Measurements from ENCODE around the gene ELK3. TPM values are rescaled to one million over a fixed set of nuclear protein-coding genes. Genes with fewer than 3 reads are reported as not detected.

The ELK3 gene
- polyA plus RNA-seq, 1 of the 3 experiments (the other 2 are of a cell fraction): 33.8 TPM

GRCh38 chr12:96213869-96214268 is 19.7 kb downstream of the ELK3 start (continued):
- TF ChIP-seq IRF3 (IDR thresholded peaks at IDR 0.05; ENCODE audit: low read depth, low read length): no peak

- H4K20me1 ChIP-seq (ENCODE audit: insufficient read depth): peaks cover 12% of the 10 kb centered on the region; the same call in 1 of the 2 replicates
- H3K79me2 ChIP-seq (ENCODE audit: insufficient read depth): peaks cover 89% of the 10 kb centered on the region
- TF ChIP-seq RAD21 (IDR thresholded peaks at IDR 0.05; ENCODE audit: low read length) (no peak), CTCF (IDR thresholded peaks at IDR 0.05) (no peak), RCOR1 (IDR thresholded peaks at IDR 0.05; ENCODE audit: low read length) (no peak), SMC3 (IDR thresholded peaks at IDR 0.05; ENCODE audit: low read depth, low read length) (no peak), YY1 (IDR thresholded peaks at IDR 0.05; ENCODE audit: low read depth) (no peak), MEF2A (IDR thresholded peaks at IDR 0.05; ENCODE audit: borderline replicate concordance, low read depth) (no peak), MXI1 (IDR thresholded peaks at IDR 0.05; ENCODE audit: low read depth, low read length) (no peak), SIN3A (IDR thresholded peaks at IDR 0.05; ENCODE audit: borderline replicate concordance, low read depth, low read length) (no peak), FOSL2 (IDR thresholded peaks at IDR 0.05; ENCODE audit: borderline replicate concordance, low read depth) (no peak), NRF1 (IDR thresholded peaks at IDR 0.05; ENCODE audit: low read depth, low read length) (no peak), CHD2 (IDR thresholded peaks at IDR 0.05; ENCODE audit: low read length, partially characterized antibody) (no peak), RXRA (IDR thresholded peaks at IDR 0.05; ENCODE audit: borderline replicate concordance, low read depth) (no peak)
- no peak overlapping the region for H3K9ac ChIP-seq
- no peak overlapping the region for H3K4me2 ChIP-seq
- 94% methylated on average over 8 of the region's 8 CpGs for WGBS (ENCODE audit: low lambda C conversion rate)
- DNase-seq: no peak
- H3K4me1 ChIP-seq (ENCODE audit: control insufficient read depth in 1 of 2, insufficient read depth in 2 of 2, low read depth in 1 of 2, low read length in 1 of 2): peaks cover 11 to 17% of the 10 kb centered on the region in 2 experiments
- no peaks in the 10 kb centered on the region for H3K9me2 ChIP-seq
- H3F3A ChIP-seq (replicated peaks; ENCODE audit: insufficient read depth): peaks cover 19% of the 10 kb centered on the region
- H2AFZ ChIP-seq (ENCODE audit: low read depth): no peak overlapping the region
- CTCF ChIA-PET: interaction anchor here (0.6 to 5.3 kb wide), 31 partner anchors 9 to 304 kb away, joined by 3 to 84 read pairs (median 5); partner anchors contain the start of gene CDK17
- H3K9me3 ChIP-seq: no peaks in the 10 kb centered on the region
- POLR2A ChIA-PET: no interaction called here
- H3K36me3 ChIP-seq (replicated peaks in 1 of 2; ENCODE audit: control insufficient read depth in 1 of 2, insufficient read depth in 2 of 2, low read length in 1 of 2): peaks cover 0 to 15% of the 10 kb centered on the region in 2 experiments
- H3K27me3 ChIP-seq (ENCODE audit: insufficient read depth): no peaks in the 10 kb centered on the region
- no peak overlapping the region for H3K4me3 ChIP-seq (ENCODE audit: low read depth in 2 of 2, low read length in 1 of 2)
- H3K27ac ChIP-seq (ENCODE audit: low read depth in 2 of 2, low read length in 1 of 2): no peak overlapping the region; a peak in 1 of 4 replicates
Measured at GRCh38 chr12:96215919-96216273, 21.7 kb downstream of the ELK3 start.

Data from SK-N-SH (cell line).